Right lobe of liver (tissue), 4 donors: ENCODE data around the gene SPRYD3.

ENCODE experiments used
- CTCF ChIP-seq, 4 donors: fragments of 200-600 bp in 3 of 4; fragments of 450-650 bp in 1 of 4; IDR thresholded peaks; one replicate each; pipeline versions ENCODE4 v1.5.1 to v1.8.0; 2016 to 2022; ENCODE audit warnings: antibody characterized with exemption in 4 of 4, mild to moderate bottlenecking in 2 of 4
- POLR2A ChIP-seq: fragments of 450-650 bp; IDR thresholded peaks from one replicate; pipeline ENCODE4 v1.6.1; 2017; ENCODE audit warnings: antibody characterized with exemption, mild to moderate bottlenecking
- donor health status: DM: no; HTN: no; CAD: no.
- donor health status: DM: no; HTN: no; CAD: no.
- donor health status: DM: no; HTN: yes; CAD: no.

- TF ChIP-seq CTCF (IDR thresholded peaks at IDR 0.05) (no peak), POLR2A (no peak)
Observed at GRCh38 chr12:53064613-53065436, 14.4 kb downstream of the SPRYD3 start.
